GM18511 (cell line): Measurements from ENCODE around the gene ZNF607.
"Not testable (repeated sequence)": the region's sequence is repeated elsewhere in the genome, so short reads cannot be mapped to it uniquely, and the experiment has no call there.

Experiments used
- ATAC-seq: cut with Tn5 transposase; IDR thresholded peaks from one replicate; pipeline ENCODE4 v1.9.1; 2021; ENCODE audit warnings: mild to moderate bottlenecking, moderate library complexity; ENCODE audit not compliant: unreplicated experiment

ZNF607 gene

GRCh38 chr19:37719111-37719926 lies at the start of gene ZNF607:
Gene ZNF607, minus strand, starts transcription at chr19:37719761. Its CDS starts 8,143 bp downstream, at chr19:37711618.
- peak; percentile 96 for ATAC-seq

DNA sequence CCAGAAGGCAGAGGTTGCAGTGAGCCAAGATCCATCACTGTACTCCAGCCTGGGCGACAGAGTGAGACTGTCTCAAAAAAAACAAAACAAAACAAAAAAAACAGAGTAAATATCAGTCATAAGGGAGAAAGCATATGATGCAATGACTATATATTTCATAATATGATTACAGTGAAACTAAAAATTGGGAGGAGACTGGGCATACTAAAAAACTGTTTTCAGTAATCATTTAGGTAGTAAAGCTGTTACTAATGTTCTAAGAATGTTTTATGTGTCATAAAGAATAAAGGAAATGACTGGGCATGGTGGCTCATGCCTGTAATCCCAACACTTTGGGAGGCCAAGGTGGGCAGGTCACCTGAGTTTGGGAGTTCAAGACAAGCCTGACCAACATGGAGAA lies 43.9 kb upstream of the ZNF607 start:
- ATAC-seq, result no peak

- ATAC-seq, result not testable (repeated sequence)
These were observed 38.1 kb upstream of the ZNF607 start for GRCh38 chr19:37757683-37758082.

DNA sequence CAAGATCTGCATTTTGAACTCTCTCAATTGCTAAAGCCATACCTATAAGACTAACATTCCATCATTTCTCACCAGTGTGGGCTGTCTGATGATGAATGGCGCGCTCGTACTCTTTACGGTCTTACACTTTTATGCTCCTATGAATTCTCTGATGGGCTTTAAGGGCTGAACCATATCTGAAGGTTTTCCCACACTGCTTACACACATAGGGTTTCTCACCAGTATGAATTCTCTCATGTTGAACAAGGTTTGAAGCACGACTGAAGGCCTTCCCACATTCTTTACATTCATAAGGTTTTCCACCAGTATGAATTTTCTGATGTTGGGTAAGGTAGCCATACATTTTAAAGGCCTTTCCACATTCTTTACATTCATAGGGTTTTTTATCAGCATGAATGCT lies 18.8 kb upstream of the ZNF607 start:
- ATAC-seq, result no peak

DNA sequence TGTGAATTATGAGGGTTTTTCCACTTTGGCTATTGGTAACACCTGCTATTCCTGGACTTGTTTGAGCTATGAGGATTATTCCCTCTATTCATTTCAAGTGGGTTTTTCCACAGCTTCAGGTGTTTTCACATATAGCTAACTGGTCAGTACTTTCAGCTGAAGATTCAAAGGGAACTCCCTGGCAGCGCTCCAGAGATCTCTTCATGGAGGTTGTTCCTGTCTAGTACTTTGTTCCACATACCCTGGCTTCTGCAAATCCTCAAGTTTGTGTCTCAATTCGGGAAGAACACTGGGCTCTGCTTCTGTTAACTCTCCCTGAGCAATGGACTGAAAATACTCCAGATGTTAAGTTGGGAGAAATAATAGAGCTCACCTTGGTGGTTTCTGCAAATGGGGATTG lies 5.6 kb upstream of the ZNF607 start:
- ATAC-seq, result no peak

DNA sequence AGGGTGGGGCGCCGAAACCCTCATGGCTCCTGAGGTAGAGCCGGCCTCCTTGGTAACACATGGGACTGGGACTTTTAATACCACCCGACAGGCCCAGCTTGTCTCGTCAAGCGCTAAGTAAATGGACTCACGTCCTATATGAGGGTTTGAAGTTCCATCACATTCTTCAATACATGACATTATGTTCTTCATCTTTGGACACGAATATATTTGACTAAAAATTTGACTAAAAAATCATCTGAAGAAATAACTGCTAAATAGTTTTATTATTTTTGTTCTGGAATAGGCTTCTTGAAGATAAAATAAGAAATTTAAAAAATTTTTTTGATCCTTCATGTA lies 335 bp upstream of the ZNF607 start:
- no peak for ATAC-seq

DNA sequence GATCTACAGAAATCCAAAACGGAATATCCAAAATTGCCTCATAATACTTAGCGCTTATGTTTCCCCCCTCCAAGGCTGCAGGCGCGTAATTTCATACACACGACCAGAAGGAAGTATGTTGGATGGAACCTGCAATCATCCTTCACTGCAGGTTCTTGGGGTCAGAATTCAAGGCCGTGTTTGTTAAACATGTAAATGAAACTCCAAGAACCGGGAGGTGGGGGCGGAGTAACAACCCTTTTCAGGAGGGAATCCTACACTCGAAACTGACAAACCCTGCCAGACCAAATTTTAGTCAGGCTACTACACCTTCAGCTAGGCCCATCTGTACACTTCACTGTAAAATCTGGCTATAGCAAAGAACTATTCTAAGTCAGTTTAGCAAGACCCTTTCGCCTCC lies 1.3 kb downstream of the ZNF607 start:
- ATAC-seq, result no peak

DNA sequence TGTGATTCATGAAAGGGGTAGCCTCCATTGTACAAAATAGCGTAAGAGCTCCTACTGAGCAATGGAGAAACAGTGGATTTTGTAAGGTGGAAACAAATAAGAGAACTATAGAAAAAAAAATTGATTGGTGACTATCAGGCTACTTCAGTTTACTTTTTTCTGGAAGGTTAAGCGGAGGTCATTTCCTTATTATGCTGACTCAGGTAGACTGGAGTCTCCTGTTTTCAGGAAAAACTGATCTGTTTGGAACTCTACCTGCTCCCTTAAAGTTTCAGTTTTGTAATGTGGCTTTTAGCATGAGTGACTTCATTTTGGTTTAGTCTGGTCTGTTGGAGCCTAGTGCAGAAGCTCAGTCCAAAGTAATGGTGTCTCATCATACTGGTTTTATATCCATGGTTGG lies 3.4 kb downstream of the ZNF607 start:
- ATAC-seq, result no peak

DNA sequence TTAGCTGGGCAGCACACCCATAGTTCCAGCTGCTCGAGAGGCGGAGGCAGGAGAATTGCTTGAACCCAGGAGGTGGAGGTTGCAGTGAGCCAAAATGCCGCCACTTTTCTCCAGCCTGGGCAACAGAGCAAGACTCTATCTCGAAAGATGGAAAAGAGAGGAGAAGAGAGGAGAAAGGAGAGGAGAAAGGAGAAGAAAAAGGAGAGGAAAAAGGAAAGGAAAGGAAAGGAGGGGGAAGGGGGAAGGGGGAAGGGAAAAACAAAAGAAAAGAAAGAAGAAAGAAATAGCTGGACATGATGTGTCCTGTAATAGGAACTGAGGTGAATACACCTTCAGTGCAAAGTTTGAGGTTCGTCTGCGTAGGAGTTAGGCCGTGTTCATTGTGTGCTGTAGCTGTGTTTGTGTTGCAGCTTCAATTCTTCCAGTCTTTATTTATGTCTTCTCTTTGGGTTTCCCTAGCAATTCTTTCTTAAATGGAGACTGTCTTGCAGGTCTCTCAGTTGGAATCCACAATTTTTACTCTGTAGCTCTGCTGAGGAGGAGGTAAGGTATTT lies 13.4 kb downstream of the ZNF607 start:
- no peak for ATAC-seq

- ATAC-seq, result no peak
These were observed 20.5 kb downstream of the ZNF607 start for GRCh38 chr19:37699057-37699456.

DNA sequence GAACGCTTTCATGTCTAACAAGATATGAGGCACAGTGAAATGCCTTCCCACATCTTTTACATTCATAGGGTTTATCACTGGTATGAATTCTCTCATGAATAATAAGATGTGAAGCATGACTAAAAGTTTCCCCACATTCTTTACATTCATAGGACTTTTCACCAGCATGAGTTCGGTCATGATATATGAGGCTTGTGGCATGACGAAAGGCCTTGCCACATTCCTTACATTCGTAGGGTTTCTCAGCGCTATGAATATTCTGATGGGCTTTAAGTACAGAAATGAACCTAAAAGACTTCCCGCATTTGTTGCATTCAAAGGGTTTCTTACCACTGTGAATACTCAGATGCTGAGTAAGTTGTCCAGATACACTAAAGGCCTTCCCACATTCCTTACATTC lies 21.3 kb downstream of the ZNF607 start:
- no peak for ATAC-seq

DNA sequence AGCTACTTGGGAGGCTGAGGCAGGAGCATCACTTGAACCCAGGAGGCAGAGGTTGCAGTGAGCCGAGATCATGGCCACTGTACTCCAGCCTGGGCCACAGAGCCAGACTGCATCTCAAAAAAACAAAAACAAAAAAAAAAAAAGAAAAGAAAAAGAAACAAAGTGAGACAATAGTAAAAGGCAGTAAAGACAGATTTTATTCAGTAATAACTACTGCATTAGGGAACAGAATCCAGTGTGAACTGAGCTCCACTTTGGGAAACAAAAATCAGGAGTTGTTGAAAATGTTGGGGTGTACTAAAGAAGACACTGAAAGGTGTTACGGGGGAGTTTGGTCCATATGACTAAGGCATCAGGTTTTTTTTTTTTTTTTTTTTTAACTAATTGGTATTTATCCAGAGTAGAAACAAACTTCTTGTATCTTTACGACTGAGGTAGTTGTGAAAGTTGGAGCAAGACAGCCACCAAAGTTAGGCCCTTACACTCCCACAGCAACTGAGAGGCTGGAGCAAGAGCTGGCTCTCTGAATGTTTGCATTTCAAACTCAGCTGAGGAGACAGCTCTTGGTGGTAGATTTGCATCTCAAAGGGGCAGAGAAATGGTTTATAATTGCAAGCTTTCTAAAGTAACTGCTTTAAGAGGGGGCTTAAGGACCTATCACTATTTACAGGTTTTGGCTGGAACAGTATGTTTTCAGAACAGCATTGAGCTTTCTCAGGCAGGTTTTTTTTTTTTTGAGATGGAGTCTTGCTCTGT lies 24.2 kb downstream of the ZNF607 start:
- ATAC-seq, result no peak

GRCh38 chr19:37692956-37693620 lies 26.5 kb downstream of the ZNF607 start:
- no peak for ATAC-seq

DNA sequence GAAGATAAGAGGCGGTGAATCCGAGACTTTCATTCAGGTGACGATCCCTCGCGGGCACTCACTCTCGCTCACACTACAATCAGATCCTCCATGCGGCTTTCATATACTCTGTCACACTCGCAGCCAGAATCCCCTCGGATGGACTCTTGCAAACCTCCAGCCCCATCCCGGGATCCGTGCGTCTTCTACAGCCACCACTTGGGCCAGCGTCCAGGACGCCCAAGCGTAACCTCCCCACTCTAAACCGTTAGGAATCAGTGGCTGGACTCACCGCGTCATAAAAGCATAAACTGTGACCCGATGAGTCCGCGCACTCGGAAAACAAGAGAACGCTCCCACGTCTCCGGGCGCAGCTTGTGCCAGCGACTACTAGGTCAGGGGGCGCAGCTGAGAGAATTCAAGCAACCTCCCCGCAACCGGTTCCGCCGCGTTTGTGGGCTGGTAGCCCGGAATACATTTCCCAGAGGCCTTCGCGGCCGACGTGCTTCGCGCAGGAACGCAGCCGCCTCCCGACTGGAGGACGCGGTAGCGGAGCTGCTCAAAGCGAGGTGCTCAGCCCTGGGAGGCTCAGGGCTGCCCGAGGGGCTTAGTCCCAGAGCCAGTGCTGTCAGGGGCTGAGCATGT lies 27.6 kb downstream of the ZNF607 start:
- ATAC-seq, result no peak

GRCh38 chr19:37683520-37683919 lies 36.0 kb downstream of the ZNF607 start:
- ATAC-seq, result no peak

DNA sequence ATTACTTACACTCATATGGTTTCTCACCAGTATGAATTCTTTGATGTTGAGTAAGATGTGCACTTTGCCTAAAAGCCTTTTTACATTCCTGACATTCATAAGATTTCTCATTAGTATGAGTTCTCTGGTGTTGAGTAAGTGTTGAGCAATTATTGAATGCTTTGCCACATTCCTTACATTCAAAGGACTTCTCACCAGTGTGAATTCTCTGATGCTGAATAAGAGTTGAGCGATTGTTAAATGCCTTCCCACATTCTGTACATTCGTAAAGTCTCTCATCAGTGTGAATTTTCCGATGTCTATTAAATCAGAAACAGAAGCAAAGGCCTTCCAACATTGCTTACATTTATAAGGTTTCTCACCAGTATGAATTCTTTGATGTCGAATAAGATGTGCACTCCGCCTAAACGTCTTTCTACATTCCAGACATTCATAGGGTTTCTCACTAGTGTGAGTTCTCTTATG lies 50.1 kb downstream of the ZNF607 start:
- no peak for ATAC-seq

GRCh38 chr19:37657157-37657556 lies 62.4 kb downstream of the ZNF607 start:
- not testable (repeated sequence) for ATAC-seq

DNA sequence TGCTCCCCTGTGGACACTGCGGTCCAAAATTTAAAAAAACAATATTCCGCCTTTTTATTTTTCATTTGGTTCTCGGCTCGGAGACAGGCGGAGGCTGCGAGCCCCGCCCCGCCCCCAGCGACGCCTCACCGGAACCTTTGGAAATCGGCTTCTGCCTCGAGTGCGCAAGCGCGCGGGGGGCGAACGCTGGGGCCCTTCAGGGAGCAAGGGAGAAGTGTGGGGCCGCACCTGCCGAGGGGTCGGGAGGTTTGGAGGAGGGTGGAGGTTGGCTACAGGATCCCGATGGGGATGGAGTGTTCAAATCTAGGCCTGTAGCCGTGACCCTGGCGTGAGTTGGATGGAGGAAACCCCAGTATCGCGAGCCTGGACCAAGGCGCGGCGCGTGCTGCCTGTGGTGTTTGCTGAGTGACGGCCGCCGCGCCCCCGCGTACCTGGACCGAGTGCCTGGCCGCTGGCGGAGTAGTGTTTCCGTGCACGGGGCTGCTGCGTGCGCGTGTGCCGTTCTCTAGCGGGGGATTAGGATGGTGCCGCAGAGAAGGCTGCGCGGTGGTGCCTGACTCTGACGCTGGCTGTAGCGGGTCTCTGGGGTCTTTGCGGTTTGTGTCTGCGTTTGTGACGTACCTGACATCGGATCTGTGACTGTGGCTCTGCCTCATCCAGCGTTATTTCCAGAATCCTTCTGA lies 63.7 kb downstream of the ZNF607 start:
- ATAC-seq, result peak; percentile 65

DNA sequence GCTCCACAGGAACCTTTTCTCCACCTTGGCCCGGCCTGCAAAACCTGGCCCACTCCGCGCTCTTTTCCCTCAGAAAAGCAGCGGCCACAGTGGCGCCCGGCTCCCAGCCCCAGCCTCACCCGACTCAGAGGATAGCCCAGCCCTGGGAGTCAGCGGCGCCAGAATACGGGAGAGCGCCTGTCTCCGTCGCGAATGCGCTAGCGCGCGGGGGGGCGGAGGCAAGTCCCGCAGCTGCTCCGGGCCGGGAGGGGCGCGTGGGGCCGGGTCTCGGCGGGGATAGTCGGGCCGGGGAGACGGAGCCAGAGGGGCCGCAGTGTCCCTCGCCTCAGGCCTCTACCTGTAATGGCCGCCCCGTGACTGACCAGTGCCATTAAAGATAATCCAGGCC lies 64.3 kb downstream of the ZNF607 start, which contains the start of gene ZFP30:
TSS of gene ZFP30 (minus strand) at position 165 of the 388 bp plus-strand sequence. CDS start 7,643 bp downstream, outside the sequence.
- peak; percentile 76 for ATAC-seq

GRCh38 chr19:37654629-37655300 lies 64.8 kb downstream of the ZNF607 start:
- ATAC-seq, result peak; percentile 61
